Keratinocyte (primary cell): ENCODE measurements around the gene CADM2.

ENCODE experiments used
- EZH2 ChIP-seq: IDR thresholded peaks from one replicate; pipeline ENCODE4 v1.6.1; 2012; ENCODE audit warnings: inconsistent platforms, mild to moderate bottlenecking, low read length, moderate library complexity
- TF ChIP-seq, protein P1 (sequence below), 3 experiments: IDR thresholded peaks in 1 of 3; conservative IDR thresholded peaks in 1 of 3; optimal IDR thresholded peaks in 1 of 3; 2 replicates in 2 of 3; 3 replicates in 1 of 3; pipeline versions ENCODE3 to v1.5.1; 2011; ENCODE audit warnings: low read length in 3 of 3, mild to moderate bottlenecking in 3 of 3, moderate library complexity in 2 of 3, control low read depth in 1 of 3, inconsistent platforms in 1 of 3; ENCODE audit not compliant: insufficient read depth in 2 of 3; ENCODE audit errors: extremely low read depth in 1 of 3

DNA sequence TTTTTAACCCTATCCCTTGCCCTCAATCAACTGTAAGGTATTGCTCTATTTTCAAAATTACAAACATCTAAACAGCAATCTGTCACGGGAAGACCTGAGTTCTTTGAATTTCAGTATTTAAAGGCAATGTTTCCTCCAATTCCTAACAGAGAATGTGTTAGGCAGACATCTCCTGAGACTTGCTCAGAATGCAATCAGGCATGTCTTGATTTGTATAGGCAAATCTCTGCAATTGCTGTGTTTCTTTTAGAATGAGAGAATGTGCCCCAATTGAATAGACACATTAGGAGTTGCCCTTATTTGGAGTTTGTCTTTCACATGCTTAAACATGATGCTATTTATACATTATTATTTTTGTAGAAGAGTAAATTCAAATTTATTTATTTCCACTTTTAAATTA lies 205.6 kb downstream of the CADM2 start:
- no peak for TF ChIP-seq EZH2
- TF ChIP-seq, protein P1, sequence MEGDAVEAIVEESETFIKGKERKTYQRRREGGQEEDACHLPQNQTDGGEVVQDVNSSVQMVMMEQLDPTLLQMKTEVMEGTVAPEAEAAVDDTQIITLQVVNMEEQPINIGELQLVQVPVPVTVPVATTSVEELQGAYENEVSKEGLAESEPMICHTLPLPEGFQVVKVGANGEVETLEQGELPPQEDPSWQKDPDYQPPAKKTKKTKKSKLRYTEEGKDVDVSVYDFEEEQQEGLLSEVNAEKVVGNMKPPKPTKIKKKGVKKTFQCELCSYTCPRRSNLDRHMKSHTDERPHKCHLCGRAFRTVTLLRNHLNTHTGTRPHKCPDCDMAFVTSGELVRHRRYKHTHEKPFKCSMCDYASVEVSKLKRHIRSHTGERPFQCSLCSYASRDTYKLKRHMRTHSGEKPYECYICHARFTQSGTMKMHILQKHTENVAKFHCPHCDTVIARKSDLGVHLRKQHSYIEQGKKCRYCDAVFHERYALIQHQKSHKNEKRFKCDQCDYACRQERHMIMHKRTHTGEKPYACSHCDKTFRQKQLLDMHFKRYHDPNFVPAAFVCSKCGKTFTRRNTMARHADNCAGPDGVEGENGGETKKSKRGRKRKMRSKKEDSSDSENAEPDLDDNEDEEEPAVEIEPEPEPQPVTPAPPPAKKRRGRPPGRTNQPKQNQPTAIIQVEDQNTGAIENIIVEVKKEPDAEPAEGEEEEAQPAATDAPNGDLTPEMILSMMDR (optimal IDR thresholded peaks at IDR 0.05 in 1 of 3, IDR thresholded peaks at IDR 0.05 in 1 of 3, conservative IDR thresholded peaks at IDR 0.05 in 1 of 3; ENCODE audit: extremely low read depth in 1 of 3, insufficient read depth in 2 of 3, low read length in 3 of 3): no peak
